Osteocyte (in vitro differentiated cells): Measurements from ENCODE around the gene RNASE13. TPM values are rescaled to one million over a fixed set of nuclear protein-coding genes. Genes with fewer than 3 reads are reported as not detected.
A peak's percentile ranks its signal among the peaks of the same experiment; 100 is the strongest.

Experiments
- DNase-seq: peaks from one replicate; pipeline ENCODE4 v3.0.0; 2021; ENCODE audit warnings: mixed read lengths; ENCODE audit not compliant: unreplicated experiment; ENCODE audit errors: extremely low spot score
- H3K27ac Mint-ChIP-seq: one replicate; pipeline ENCODE4 v1.8.0; 2021; ENCODE audit warnings: mild to moderate bottlenecking, mixed read lengths; ENCODE audit not compliant: unreplicated experiment
- H3K27me3 Mint-ChIP-seq: one replicate; pipeline ENCODE4 v1.8.0; 2021; ENCODE audit warnings: mixed read lengths; ENCODE audit not compliant: unreplicated experiment
- H3K36me3 Mint-ChIP-seq: one replicate; pipeline ENCODE4 v1.8.0; 2021; ENCODE audit warnings: mixed read lengths; ENCODE audit not compliant: unreplicated experiment
- H3K4me1 Mint-ChIP-seq: one replicate; pipeline ENCODE4 v1.8.0; 2021; ENCODE audit warnings: mixed read lengths; ENCODE audit not compliant: unreplicated experiment
- H3K4me3 Mint-ChIP-seq: one replicate; pipeline ENCODE4 v1.8.0; 2021; ENCODE audit warnings: mild to moderate bottlenecking, moderate library complexity, mixed read lengths; ENCODE audit not compliant: unreplicated experiment
- H3K9me3 Mint-ChIP-seq: one replicate; pipeline ENCODE4 v1.8.0; 2021; ENCODE audit warnings: mixed read lengths; ENCODE audit not compliant: unreplicated experiment
- CTCF ChIP-seq: fragments of 200-600 bp; sonication (generic); IDR thresholded peaks from 2 replicates; pipeline ENCODE4 v1.5.0; 2021; ENCODE audit warnings: antibody characterized with exemption, mild to moderate bottlenecking, moderate library complexity
- total RNA-seq: library from RNA; stranded (reverse); gene quantifications from 2 replicates; pipeline ENCODE4 v1.2.1, GENCODE V29; 2021

The RNASE13 gene
- total RNA-seq, 1 donor from 2014 or later, result not detected

- no peaks in the 10 kb centered on the region for H3K36me3 Mint-ChIP-seq
- H3K4me1 Mint-ChIP-seq, result peaks cover 9% of the 10 kb centered on the region
- no peak for TF ChIP-seq CTCF
- DNase-seq, result no peak
- H3K4me3 Mint-ChIP-seq, result no peak overlapping the region
- H3K27me3 Mint-ChIP-seq, result peaks cover 42% of the 10 kb centered on the region
- H3K9me3 Mint-ChIP-seq, result no peaks in the 10 kb centered on the region
- H3K27ac Mint-ChIP-seq, result no peak overlapping the region
These were observed 7.7 kb downstream of the RNASE13 start for GRCh38 chr14:21026988-21027315.

GRCh38 chr14:21026274-21026987 is 8.2 kb downstream of the RNASE13 start:
- H3K27ac Mint-ChIP-seq, result no peak overlapping the region
- no peak for DNase-seq
- TF ChIP-seq CTCF, result no peak
- H3K36me3 Mint-ChIP-seq, result no peaks in the 10 kb centered on the region
- peak overlapping the region; percentile 8 for H3K4me3 Mint-ChIP-seq
- no peaks in the 10 kb centered on the region for H3K9me3 Mint-ChIP-seq
- peaks cover 39% of the 10 kb centered on the region for H3K27me3 Mint-ChIP-seq
- H3K4me1 Mint-ChIP-seq, result peaks cover 9% of the 10 kb centered on the region

GRCh38 chr14:21025371-21026273 is 9.0 kb downstream of the RNASE13 start:
- Mint-ChIP-seq H3K4me3 (peak overlapping the region; percentile 78), H3K36me3 (no peaks in the 10 kb centered on the region)

GRCh38 chr14:21024585-21025370 is 9.8 kb downstream of the RNASE13 start, which contains the start of gene NDRG2:
Gene NDRG2 (minus strand): TSS chr14:21025061. CDS start chr14:21023315, 1,746 bp downstream.
- H3K4me3 Mint-ChIP-seq, result peak within 1 kb of the TSS; percentile 78
- H3K36me3 Mint-ChIP-seq, result no peaks in the 10 kb centered on the region
- no peak for DNase-seq
- no peak within 1 kb of the TSS for H3K27ac Mint-ChIP-seq
- H3K4me1 Mint-ChIP-seq, result peaks cover 9% of the 10 kb centered on the region
- TF ChIP-seq CTCF, result no peak
- H3K9me3 Mint-ChIP-seq, result no peaks in the 10 kb centered on the region
- H3K27me3 Mint-ChIP-seq, result peaks cover 39% of the 10 kb centered on the region

More at GRCh38 chr14:21025371-21026273, 9.0 kb downstream of the RNASE13 start:
- Mint-ChIP-seq H3K27me3 (peaks cover 42% of the 10 kb centered on the region), H3K9me3 (no peaks in the 10 kb centered on the region), H3K4me1 (peaks cover 9% of the 10 kb centered on the region), H3K27ac (no peak overlapping the region)
- no peak for DNase-seq
- no peak for TF ChIP-seq CTCF
